Pancreas (tissue), 10 donors: ENCODE results near the gene ACSL4. TPM values are rescaled to one million over a fixed set of nuclear protein-coding genes. Genes with fewer than 3 reads are reported as not detected.

Experiments used
- ATAC-seq, 4 donors: fragments of 200-7000 bp; cut with Tn5 transposase; one replicate each; pipeline versions ENCODE4 v1.8.0 to v1.9.1; 2020; ENCODE audit warnings: mild to moderate bottlenecking in 4 of 4, moderate library complexity in 4 of 4
- DNase-seq, 6 donors: peaks; one replicate each; pipeline ENCODE4 v3.0.0-alpha.2; 2020
- FAIRE-seq: peaks from 2 replicates; lab custom pipeline; 2012; peaks lifted over from hg19 to GRCh38; lab: Jason Lieb, UNC
- H3K27ac ChIP-seq, 4 donors: fragments of 200-600 bp; sonication (generic); 1 replicate in 3 of 4; 2 replicates in 1 of 4; pipeline versions ENCODE4 v1.5.0 to v1.8.0; 2020
- H3K27me3 ChIP-seq, 4 donors: fragments of 200-600 bp; one replicate each; pipeline ENCODE4 v1.8.0; 2021
- H3K36me3 ChIP-seq, 3 donors: fragments of 200-600 bp; sonication (generic) in 1 of 3; one replicate each; pipeline versions ENCODE4 v1.5.0 to v1.8.0; 2020 to 2021
- H3K4me1 ChIP-seq, 3 donors: fragments of 200-600 bp; one replicate each; pipeline ENCODE4 v1.8.0; 2021
- H3K4me3 ChIP-seq, 4 donors: fragments of 200-600 bp; sonication (generic) in 2 of 4; one replicate each; pipeline versions ENCODE4 v1.5.0 to v1.8.0; 2020 to 2021
- H3K9me3 ChIP-seq, 4 donors: fragments of 200-600 bp; one replicate each; pipeline ENCODE4 v1.8.0; 2021
- CTCF ChIP-seq, 4 donors: fragments of 200-600 bp; sonication (generic) in 3 of 4; IDR thresholded peaks; one replicate each; pipeline versions ENCODE4 v1.5.0 to v1.8.0; 2021; ENCODE audit warnings: antibody characterized with exemption in 4 of 4
- WGBS, 2 donors: extraction: QIAGEN DNeasy Blood & Tissue Kit; methylation state at CpG; one replicate each; pipeline ENCODE4 v1.1.7; 2013; 5-methylcytosine and 5-hydroxymethylcytosine counted together
- intact Hi-C, 3 donors: fragments of 100-400 bp; cut with DNase I; formaldehyde crosslinking; loops; one replicate each; pipeline versions ENCODE4 v1.11.1 to v1.14.2; 2022
- polyA plus RNA-seq, 2 donors: library from polyadenylated mRNA; stranded (reverse); fragments of 200-250 nt; gene quantifications; one replicate each; pipeline ENCODE4 v1.2.3, GENCODE V29; 2013
- total RNA-seq, 6 donors: library from RNA; stranded (reverse); fragmentation: NEBNext Ultra II Directional in 4 of 6; extraction: Animal tissue kit (Norgen Biotek cat#: 25700) in 4 of 6; gene quantifications; one replicate each; pipeline versions ENCODE4 v1.2.1 to v1.2.4, GENCODE V29; 2021 to 2023
- donor health status: healthy with polysubstance abuse.
- donor health status: DM: no; HTN: no; CAD: no; lungs with moderate emphysema.
- donor health status: DM: no; HTN: no; CAD: no.
- donor health status: control.
- donor health status: control.
- donor health status: Bipolar disorder and iron deficiency.
- donor health status: DM: yes; HTN: yes; CAD: no.
- donor health status: DM: no; HTN: no; CAD: no.
- donor health status: DM: no; HTN: no; CAD: no.
- donor health status: DM: yes; HTN: yes; CAD: no.

The ACSL4 gene
- total and polyA plus RNA-seq, 8 donors, result 4.0 to 23.7 (median 9.3) TPM

- Histone ChIP-seq H3K4me3 (no peak overlapping the region), H3K4me1 (no peaks in the 10 kb centered on the region), H3K27ac (no peak overlapping the region), H3K36me3 (no peaks in the 10 kb centered on the region), H3K27me3 (peaks cover 0 to 4% (median 0%) of the 10 kb centered on the region in 4 donors), H3K9me3 (no peaks in the 10 kb centered on the region)
- 66 to 84% methylated on average over 4 of the region's 4 CpGs for WGBS, 2 donors
- intact Hi-C loops, result no loop called here
- no peak for TF ChIP-seq CTCF (IDR thresholded peaks at IDR 0.05)
- DNase-seq (no peak), FAIRE-seq (no peak), ATAC-seq (no peak)
Observed at GRCh38 chrX:109696146-109696740, 36.8 kb downstream of the ACSL4 start.

- ATAC-seq (no peak), DNase-seq (no peak), FAIRE-seq (no peak)
- H3K9me3 ChIP-seq, result no peaks in the 10 kb centered on the region
- peaks cover 0 to 4% (median 0%) of the 10 kb centered on the region in 4 donors for H3K27me3 ChIP-seq
- H3K36me3 ChIP-seq, result no peaks in the 10 kb centered on the region
- no peak overlapping the region for H3K27ac ChIP-seq
- H3K4me3 ChIP-seq, result no peak overlapping the region
- WGBS, 2 donors, result 83 to 97% methylated on average over 3 of the region's 3 CpGs
- no peaks in the 10 kb centered on the region for H3K4me1 ChIP-seq
- no peak for TF ChIP-seq CTCF (IDR thresholded peaks at IDR 0.05)
- intact Hi-C loops, result no loop called here
Observed at GRCh38 chrX:109695637-109696036, 37.4 kb downstream of the ACSL4 start.

- ATAC-seq, result no peak
- 40 to 56% methylated on average over 2 of the region's 2 CpGs for whole genome bisulfite sequencing, 2 donors
- no peaks in the 10 kb centered on the region for H3K27me3 ChIP-seq
- intact Hi-C loops, result no loop called here
- no peak overlapping the region for H3K4me3 ChIP-seq
- H3K4me1 ChIP-seq, result no peaks in the 10 kb centered on the region
- H3K9me3 ChIP-seq, result no peaks in the 10 kb centered on the region
- no peak overlapping the region for H3K27ac ChIP-seq
- H3K36me3 ChIP-seq, result no peaks in the 10 kb centered on the region
- no peak for TF ChIP-seq CTCF (IDR thresholded peaks at IDR 0.05)
- no peak for FAIRE-seq
- no peak for DNase-seq
Observed at GRCh38 chrX:109691752-109692151, 41.3 kb downstream of the ACSL4 start.

- no peak for TF ChIP-seq CTCF (IDR thresholded peaks at IDR 0.05)
- intact Hi-C loops, result no loop called here
- FAIRE-seq, result no peak
Observed at GRCh38 chrX:109691277-109691676, 41.8 kb downstream of the ACSL4 start.

GRCh38 chrX:109687903-109688302 is 45.2 kb downstream of the ACSL4 start:
- Histone ChIP-seq H3K27me3 (no peaks in the 10 kb centered on the region), H3K9me3 (no peaks in the 10 kb centered on the region), H3K27ac (no peak overlapping the region), H3K4me3 (no peak overlapping the region), H3K4me1 (no peaks in the 10 kb centered on the region), H3K36me3 (no peaks in the 10 kb centered on the region)
- intact Hi-C loops, result no loop called here
- DNase-seq (no peak), ATAC-seq (no peak), FAIRE-seq (no peak)
- TF ChIP-seq CTCF (IDR thresholded peaks at IDR 0.05), result no peak
- WGBS, 2 donors, result 96 to 100% methylated on average over 1 of the region's 1 CpG

More at GRCh38 chrX:109691277-109691676, 41.8 kb downstream of the ACSL4 start:
- no peaks in the 10 kb centered on the region for H3K4me1 ChIP-seq
- no peak overlapping the region for H3K4me3 ChIP-seq
- H3K27me3 ChIP-seq, result no peaks in the 10 kb centered on the region
- 16 to 28% methylated on average over 1 of the region's 1 CpG for WGBS, 2 donors
- no peaks in the 10 kb centered on the region for H3K9me3 ChIP-seq
- no peak overlapping the region for H3K27ac ChIP-seq
- no peak for DNase-seq
- ATAC-seq, result no peak
- no peaks in the 10 kb centered on the region for H3K36me3 ChIP-seq
